GM23248 (cell line): ENCODE results near the gene REC8.

Source experiments
- EZH2 ChIP-seq: fragments of 200-600 bp; sonication (generic); IDR thresholded peaks from 2 replicates; pipeline ENCODE4 v1.6.1; 2018; ENCODE audit warnings: antibody characterized with exemption, mild to moderate bottlenecking; ENCODE audit not compliant: insufficient read depth, poor library complexity, severe bottlenecking
- EZH2phosphoT487 ChIP-seq: fragments of 200-600 bp; sonication (generic); IDR thresholded peaks from 2 replicates; pipeline ENCODE4 v1.6.1; 2018; ENCODE audit warnings: antibody characterized with exemption, moderate library complexity, mild to moderate bottlenecking, low read depth; ENCODE audit not compliant: insufficient read depth

DNA sequence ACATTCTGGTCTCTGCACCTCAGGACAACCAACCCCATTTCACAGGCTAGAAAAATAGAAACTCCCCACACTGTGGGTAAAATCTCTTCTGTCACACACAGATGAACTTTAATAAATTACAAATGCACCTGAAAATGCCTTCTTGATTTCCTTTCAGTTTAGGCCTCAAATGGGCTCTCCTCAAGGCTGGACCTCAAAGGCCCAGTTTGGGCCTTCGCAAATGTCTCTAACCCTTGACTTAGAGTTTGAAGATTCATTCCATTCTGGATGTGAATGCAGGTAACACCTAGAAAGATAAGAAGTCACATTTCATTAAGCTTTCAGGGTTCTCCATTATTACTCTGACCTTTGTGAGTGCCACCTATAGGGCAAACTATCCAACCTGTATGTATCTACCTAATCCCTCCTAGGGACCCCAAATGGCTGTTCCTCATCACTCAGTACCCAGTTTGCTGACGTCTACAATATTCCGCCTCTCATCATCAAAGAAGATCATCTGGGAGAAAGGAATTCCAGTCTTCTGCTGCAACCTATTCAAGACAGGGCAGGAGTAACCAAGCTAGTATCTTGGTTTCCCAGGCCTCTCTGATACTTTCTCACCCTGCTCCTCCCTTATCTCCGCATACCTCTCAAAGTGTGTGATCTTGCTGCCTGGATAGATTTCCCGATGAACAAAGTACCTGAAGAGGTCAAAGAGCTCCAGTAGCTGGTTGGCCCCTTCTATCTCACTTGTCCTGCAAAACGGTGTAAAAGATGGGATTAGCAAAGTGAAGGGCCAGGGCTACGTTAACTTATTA, 42.2 kb downstream of the REC8 start:
- no peak for TF ChIP-seq EZH2phosphoT487
- TF ChIP-seq EZH2 = no peak
